ENCODE measurements around the gene RCOR2.

- no peak for TF ChIP-seq CTCF (IDR thresholded peaks at IDR 0.05)
- TF ChIP-seq POLR2A (IDR thresholded peaks at IDR 0.05): no peak
- TF ChIP-seq POLR2AphosphoS5 (IDR thresholded peaks at IDR 0.05): no peak
Observed at GRCh38 chr11:63951779-63952536, 35.0 kb upstream of the RCOR2 start.

Data from prostate gland (tissue), 2 donors.